Stomach (tissue), 9 donors: Measurements from ENCODE around the gene RNF13. TPM values are rescaled to one million over a fixed set of nuclear protein-coding genes. Genes with fewer than 3 reads are reported as not detected.

Source experiments
- DNase-seq, 2 donors: peaks; one replicate each; pipeline versions ENCODE4 v3.0.0 to v3.0.0-alpha.2; 2013 to 2019
- H3K27ac ChIP-seq, 5 donors: fragments of 200-600 bp in 4 of 5; sonication (generic) in 4 of 5; one replicate each; pipeline ENCODE4 v1.5.1; 2013 to 2019; ENCODE audit warnings: mild to moderate bottlenecking in 1 of 5, moderate library complexity in 1 of 5
- H3K27me3 ChIP-seq, 3 donors: fragments of 200-600 bp; sonication (generic); one replicate each; pipeline ENCODE4 v1.5.1; 2017 to 2019; ENCODE audit warnings: mixed run types in 1 of 3
- H3K36me3 ChIP-seq, 4 donors: fragments of 200-600 bp; sonication (generic); 1 replicate in 3 of 4; 2 replicates in 1 of 4; pipeline ENCODE4 v1.5.1; 2016 to 2019
- H3K4me1 ChIP-seq, 4 donors: fragments of 200-600 bp; sonication (generic); one replicate each; pipeline ENCODE4 v1.5.1; 2016 to 2019
- H3K4me3 ChIP-seq, 4 donors: fragments of 200-600 bp; sonication (generic) in 3 of 4; one replicate each; pipeline ENCODE4 v1.5.1; 2016 to 2019; ENCODE audit warnings: mild to moderate bottlenecking in 1 of 4
- H3K9me3 ChIP-seq, 4 donors: fragments of 200-600 bp; sonication (generic); one replicate each; pipeline ENCODE4 v1.5.1; 2016 to 2019
- CTCF ChIP-seq, 7 experiments: fragments of 450-650 bp in 4 of 7; fragments of 200-600 bp in 3 of 7; sonication (generic) in 3 of 7; IDR thresholded peaks; one replicate each; pipeline ENCODE4 v1.5.1; 2016 to 2019; ENCODE audit warnings: antibody characterized with exemption in 7 of 7, control low read depth in 2 of 7, mild to moderate bottlenecking in 1 of 7
- EP300 ChIP-seq: sonication (generic); formaldehyde crosslinking; IDR thresholded peaks from one replicate; pipeline ENCODE4 v1.6.1; 2017; ENCODE audit warnings: antibody characterized with exemption
- POLR2A ChIP-seq, 4 donors: fragments of 450-650 bp; IDR thresholded peaks; one replicate each; pipeline ENCODE4 v1.6.1; 2016; ENCODE audit warnings: antibody characterized with exemption in 4 of 4, control low read depth in 2 of 4, mild to moderate bottlenecking in 1 of 4, moderate library complexity in 1 of 4
- POLR2AphosphoS5 ChIP-seq, 3 donors: sonication (generic); formaldehyde crosslinking; IDR thresholded peaks; one replicate each; pipeline ENCODE4 v1.6.1; 2016; ENCODE audit warnings: antibody characterized with exemption in 3 of 3
- WGBS, 5 donors: extraction: QIAGEN DNeasy Blood & Tissue Kit in 3 of 5; methylation state at CpG; one replicate each; pipeline versions ENCODE4 v1.1.5 to v1.1.7; 2013 to 2018; 5-methylcytosine and 5-hydroxymethylcytosine counted together
- intact Hi-C: fragments of 100-400 bp; cut with DNase I; formaldehyde crosslinking; loops from one replicate; pipeline ENCODE4 v1.15.1; 2023; ENCODE audit warnings: low total_unique reads
- polyA plus RNA-seq, 3 donors: library from polyadenylated mRNA; stranded (reverse); fragments of 200-250 nt; gene quantifications; one replicate each; pipeline ENCODE4 v1.2.3, GENCODE V29; 2013
- total RNA-seq, 5 donors: library from RNA; depleted of rRNA; stranded (reverse); fragments of >200 nt; gene quantifications; one replicate each; pipeline versions ENCODE4 v1.1.0 to v1.2.3, GENCODE V29; 2014 to 2016
- donor health status: healthy with polysubstance abuse.
- donor health status: Bipolar disorder and iron deficiency.
- donor health status: healthy.

Gene RNF13
- total and polyA plus RNA-seq, 8 donors: 6.7 to 130 (median 31.3) TPM

DNA sequence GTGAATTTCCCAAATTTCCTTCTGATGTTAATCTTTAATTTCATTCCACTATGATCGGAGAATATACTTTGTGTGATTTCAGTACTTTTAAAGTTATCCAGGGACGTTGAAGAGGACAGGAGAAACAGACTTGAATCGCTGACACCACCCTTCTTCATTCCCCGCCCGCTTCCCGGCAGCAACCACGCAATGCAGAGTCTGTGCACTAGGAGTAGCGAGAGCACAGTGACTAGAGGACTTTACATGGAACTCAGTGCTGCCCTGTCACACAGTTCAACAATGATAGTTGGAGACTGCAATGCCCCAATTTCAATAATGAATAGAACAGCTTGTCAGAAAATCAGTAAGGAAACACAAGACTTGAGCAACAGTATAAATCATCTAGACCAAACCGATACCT is 73.9 kb downstream of the RNF13 start:
- WGBS, 5 donors: 82 to 91% (median 84%) methylated on average over 9 of the region's 9 CpGs
- Histone ChIP-seq H3K27ac (no peak overlapping the region), H3K4me1 (peaks cover 0 to 6% (median 2%) of the 10 kb centered on the region in 4 donors), H3K4me3 (no peak overlapping the region), H3K9me3 (peaks cover 0 to 5% (median 0%) of the 10 kb centered on the region in 4 donors), H3K27me3 (no peaks in the 10 kb centered on the region), H3K36me3 (peaks cover 0 to 18% (median 9%) of the 10 kb centered on the region in 4 donors)
- intact Hi-C loops: no loop called here
- DNase-seq: no peak
- TF ChIP-seq POLR2AphosphoS5 (IDR thresholded peaks at IDR 0.05): no peak
- TF ChIP-seq CTCF (IDR thresholded peaks at IDR 0.05): no peak
- TF ChIP-seq EP300: no peak
- no peak for TF ChIP-seq POLR2A (IDR thresholded peaks at IDR 0.05)

DNA sequence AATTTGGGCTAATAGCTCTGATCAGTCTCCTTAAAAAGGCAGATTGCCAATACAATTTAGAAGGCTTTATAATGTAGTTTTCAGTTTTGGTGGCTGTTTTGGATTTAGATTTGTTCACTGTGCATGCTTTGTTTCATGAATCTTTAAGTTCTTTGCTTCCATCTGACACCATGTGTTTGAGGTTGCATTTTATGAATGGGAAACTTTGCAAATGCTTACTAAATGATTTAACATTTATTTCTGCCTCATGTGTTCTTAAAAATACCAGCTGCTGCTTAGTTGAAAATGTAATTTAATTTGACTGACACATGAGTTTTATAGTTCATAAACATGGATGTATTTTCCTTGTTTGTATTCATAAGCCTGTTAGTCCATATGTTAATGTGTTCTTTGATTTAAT is 78.6 kb downstream of the RNF13 start:
- TF ChIP-seq POLR2AphosphoS5 (IDR thresholded peaks at IDR 0.05): no peak
- no peak for TF ChIP-seq POLR2A (IDR thresholded peaks at IDR 0.05)
- TF ChIP-seq EP300: no peak
- no peak for TF ChIP-seq CTCF (IDR thresholded peaks at IDR 0.05)
- no peak overlapping the region for H3K27ac ChIP-seq
- no peaks in the 10 kb centered on the region for H3K9me3 ChIP-seq
- H3K27me3 ChIP-seq: no peaks in the 10 kb centered on the region
- intact Hi-C loops: no loop called here
- DNase-seq: no peak
- H3K4me1 ChIP-seq: peaks cover 0 to 22% (median 2%) of the 10 kb centered on the region in 4 donors
- H3K36me3 ChIP-seq: peaks cover 0 to 29% (median 14%) of the 10 kb centered on the region in 4 donors
- H3K4me3 ChIP-seq: no peak overlapping the region

GRCh38 chr3:149892371-149892770 is 79.4 kb downstream of the RNF13 start:
- 96 to 98% (median 98%) methylated on average over 10 of the region's 10 CpGs for WGBS, 5 donors
- Histone ChIP-seq H3K4me1 (peaks cover 0 to 22% (median 2%) of the 10 kb centered on the region in 4 donors), H3K9me3 (no peaks in the 10 kb centered on the region), H3K36me3 (peaks cover 0 to 25% (median 14%) of the 10 kb centered on the region in 4 donors), H3K27ac (no peak overlapping the region), H3K27me3 (no peaks in the 10 kb centered on the region), H3K4me3 (no peak overlapping the region)
- intact Hi-C loops: no loop called here
- no peak for DNase-seq
- TF ChIP-seq POLR2AphosphoS5 (IDR thresholded peaks at IDR 0.05) (no peak), EP300 (no peak), CTCF (IDR thresholded peaks at IDR 0.05) (no peak), POLR2A (IDR thresholded peaks at IDR 0.05) (no peak)

- DNase-seq: no peak
- intact Hi-C loops: no loop called here
- no peak overlapping the region for H3K4me3 ChIP-seq
- H3K4me1 ChIP-seq: peaks cover 0 to 22% (median 2%) of the 10 kb centered on the region in 4 donors
- H3K9me3 ChIP-seq: no peaks in the 10 kb centered on the region
- no peak for TF ChIP-seq POLR2A (IDR thresholded peaks at IDR 0.05)
- no peak for TF ChIP-seq CTCF (IDR thresholded peaks at IDR 0.05)
- no peak for TF ChIP-seq EP300
- no peak for TF ChIP-seq POLR2AphosphoS5 (IDR thresholded peaks at IDR 0.05)
- no peaks in the 10 kb centered on the region for H3K27me3 ChIP-seq
- no peak overlapping the region for H3K27ac ChIP-seq
- H3K36me3 ChIP-seq: peaks cover 0 to 23% (median 13%) of the 10 kb centered on the region in 4 donors
These were observed 81.2 kb downstream of the RNF13 start for GRCh38 chr3:149894205-149894604.
